Measurements from ENCODE around the gene SMCO2. TPM values are rescaled to one million over a fixed set of nuclear protein-coding genes. Genes with fewer than 3 reads are reported as not detected.

The SMCO2 gene
- total and polyA plus RNA-seq, 2 of the 8 experiments (the other 6 are each of a cell fraction or from before 2014, with no cell fraction given), result 0.24 to 0.80 TPM

DNA sequence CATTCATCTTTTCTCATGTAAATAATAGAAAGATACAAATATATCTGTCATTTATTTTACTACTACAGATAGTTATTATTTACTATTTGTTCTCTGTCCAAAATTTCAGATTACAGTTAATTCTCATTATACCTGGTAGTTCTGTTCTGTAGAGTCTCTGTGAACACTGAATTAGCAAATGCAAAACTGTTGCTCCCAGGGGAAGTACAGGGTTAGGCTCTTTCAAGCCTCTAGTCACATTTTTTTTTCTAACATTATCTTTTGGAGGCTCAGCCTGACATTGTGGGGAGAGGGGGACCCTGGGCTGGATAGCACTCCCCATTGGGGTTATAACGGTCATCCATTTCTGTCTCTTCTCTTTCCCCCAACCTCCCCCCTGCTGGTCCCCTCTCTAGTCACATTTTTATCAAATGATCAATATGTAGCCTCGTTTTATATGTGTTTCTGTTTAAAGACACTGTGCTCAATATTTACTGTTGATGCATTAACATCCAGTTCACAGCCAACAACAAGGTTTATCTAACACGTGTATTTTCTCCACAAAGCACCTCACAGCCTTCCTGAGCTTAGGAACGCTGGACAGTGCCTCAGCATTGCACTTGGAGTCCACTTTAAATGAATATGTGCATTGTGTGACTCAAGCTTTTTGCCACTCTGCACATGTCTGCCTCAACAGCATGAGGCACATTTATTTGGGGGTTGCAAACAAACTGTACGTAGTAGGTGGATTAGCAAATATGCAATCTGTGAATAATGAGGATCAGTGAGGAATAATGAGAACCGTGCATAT, 4.7 kb downstream of the SMCO2 start:
- H2AK5ac ChIP-seq (ENCODE audit: low read depth, low read length), result no peak overlapping the region
- H3K79me2 ChIP-seq (ENCODE audit: control insufficient read depth in 1 of 2, insufficient read depth in 2 of 2, low read length in 2 of 2), result no peaks in the 10 kb centered on the region
- H2BK15ac ChIP-seq (ENCODE audit: low read length), result no peak overlapping the region
- no peak overlapping the region for H4K91ac ChIP-seq (replicated peaks; ENCODE audit: insufficient read length, low read length)
- H2BK12ac ChIP-seq (ENCODE audit: low read depth, low read length), result no peak overlapping the region
- DNase-seq (ENCODE audit: low read depth in 1 of 2, low spot score in 2 of 2), result no peak
- H4K20me1 ChIP-seq (replicated peaks in 1 of 2; ENCODE audit: control insufficient read depth in 1 of 2, insufficient read depth in 2 of 2, low read length in 2 of 2), result no peaks in the 10 kb centered on the region
- H3K27ac ChIP-seq (ENCODE audit: low read depth, low read length), result no peak overlapping the region
- no peak for FAIRE-seq
- no peak overlapping the region for H3K4me2 ChIP-seq (ENCODE audit: insufficient read depth in 1 of 2, low read depth in 2 of 2, low read length in 2 of 2)
- no peak overlapping the region for H3K18ac ChIP-seq (ENCODE audit: extremely low read depth, low read length)
- H2BK20ac ChIP-seq (ENCODE audit: low read length), result no peak overlapping the region
- H3K56ac ChIP-seq (replicated peaks; ENCODE audit: insufficient read length, low read depth, low read length), result no peak overlapping the region
- H3K79me1 ChIP-seq (ENCODE audit: low read depth, low read length), result no peaks in the 10 kb centered on the region
- H3K14ac ChIP-seq (ENCODE audit: insufficient read length), result no peak overlapping the region
- CTCF ChIA-PET (ENCODE audit: partially characterized antibody), result interaction anchor here (1.2 to 1.4 kb wide), 2 partner anchors 67 to 575 kb away, joined by 3 read pairs; no protein-coding TSS in a partner anchor
- no peaks in the 10 kb centered on the region for H3K4me1 ChIP-seq (replicated peaks in 1 of 4; ENCODE audit: control insufficient read depth in 3 of 4, insufficient read depth in 4 of 4, low read length in 3 of 4)
- no peak overlapping the region for H3K23ac ChIP-seq (ENCODE audit: insufficient read length)
- no peak overlapping the region for H2BK5ac ChIP-seq (ENCODE audit: low read depth, low read length)
- no peak overlapping the region for H4K5ac ChIP-seq (ENCODE audit: insufficient read length, low read depth, low read length)
- no peaks in the 10 kb centered on the region for H3K36me3 ChIP-seq (ENCODE audit: control insufficient read depth in 2 of 4, insufficient read depth in 4 of 4, low read length in 3 of 4)
- H3K9ac ChIP-seq (replicated peaks in 1 of 4; ENCODE audit: extremely low read depth in 1 of 4, low read depth in 3 of 4, low read length in 3 of 4), result no peak overlapping the region; a peak in 1 of 7 replicates
- H2BK120ac ChIP-seq (replicated peaks; ENCODE audit: low read depth, low read length), result no peak overlapping the region
- no peaks in the 10 kb centered on the region for H3K9me3 ChIP-seq (ENCODE audit: insufficient read depth in 2 of 2, low read depth in 1 of 2, low read length in 1 of 2)
- no peaks in the 10 kb centered on the region for H3K27me3 ChIP-seq (replicated peaks in 1 of 4; ENCODE audit: control insufficient read depth in 3 of 4, extremely low read depth in 1 of 4, insufficient read depth in 3 of 4, low read length in 3 of 4)
- H3K4ac ChIP-seq (replicated peaks; ENCODE audit: insufficient read length, low read depth, low read length), result no peak overlapping the region
- H4K8ac ChIP-seq (ENCODE audit: extremely low read depth, insufficient read depth, low read length), result no peak overlapping the region
- no peak overlapping the region for H3K4me3 ChIP-seq (ENCODE audit: extremely low read depth in 1 of 4, insufficient read depth in 2 of 4, low read depth in 3 of 4, low read length in 4 of 4)
- H3K23me2 ChIP-seq (ENCODE audit: low read depth, low read length), result no peaks in the 10 kb centered on the region
- WGBS, 2 experiments (ENCODE audit: extremely low coverage in 1 of 2, insufficient coverage in 1 of 2, insufficient read length in 1 of 2, insufficient replicate concordance in 2 of 2, low coverage in 1 of 2, low lambda C conversion rate in 2 of 2, missing lambda C conversion rate in 1 of 2), result 78% methylated on average over 6 of the region's 6 CpGs; no CpG with 5 or more reads in 1 of the 2 experiments
- POLR2A ChIA-PET (ENCODE audit: partially characterized antibody), result interaction anchor here (0.7 kb wide), 1 partner anchor 52 kb away, joined by 3 read pairs; no protein-coding TSS in a partner anchor
- H2AFZ ChIP-seq (ENCODE audit: low read length), result no peak overlapping the region
- TF ChIP-seq YY1 (IDR thresholded peaks at IDR 0.05; ENCODE audit: low read depth, low read length) (no peak), GABPA (IDR thresholded peaks at IDR 0.05; ENCODE audit: borderline replicate concordance, insufficient read depth, low read length) (no peak), JUND (IDR thresholded peaks at IDR 0.05; ENCODE audit: low read length) (no peak), BRCA1 (IDR thresholded peaks at IDR 0.05; ENCODE audit: low read depth, low read length) (no peak), HDAC2 (IDR thresholded peaks at IDR 0.05; ENCODE audit: borderline replicate concordance in 1 of 2, low read depth in 2 of 2, low read length in 2 of 2) (no peak), PHF8 (conservative IDR thresholded peaks at IDR 0.05; ENCODE audit: low read depth, low read length) (no peak), JUN (IDR thresholded peaks at IDR 0.05; ENCODE audit: low read depth, low read length) (no peak), SAP30 (IDR thresholded peaks at IDR 0.05; ENCODE audit: insufficient read depth, insufficient replicate concordance, low read length) (no peak)
- TF ChIP-seq, protein P1, sequence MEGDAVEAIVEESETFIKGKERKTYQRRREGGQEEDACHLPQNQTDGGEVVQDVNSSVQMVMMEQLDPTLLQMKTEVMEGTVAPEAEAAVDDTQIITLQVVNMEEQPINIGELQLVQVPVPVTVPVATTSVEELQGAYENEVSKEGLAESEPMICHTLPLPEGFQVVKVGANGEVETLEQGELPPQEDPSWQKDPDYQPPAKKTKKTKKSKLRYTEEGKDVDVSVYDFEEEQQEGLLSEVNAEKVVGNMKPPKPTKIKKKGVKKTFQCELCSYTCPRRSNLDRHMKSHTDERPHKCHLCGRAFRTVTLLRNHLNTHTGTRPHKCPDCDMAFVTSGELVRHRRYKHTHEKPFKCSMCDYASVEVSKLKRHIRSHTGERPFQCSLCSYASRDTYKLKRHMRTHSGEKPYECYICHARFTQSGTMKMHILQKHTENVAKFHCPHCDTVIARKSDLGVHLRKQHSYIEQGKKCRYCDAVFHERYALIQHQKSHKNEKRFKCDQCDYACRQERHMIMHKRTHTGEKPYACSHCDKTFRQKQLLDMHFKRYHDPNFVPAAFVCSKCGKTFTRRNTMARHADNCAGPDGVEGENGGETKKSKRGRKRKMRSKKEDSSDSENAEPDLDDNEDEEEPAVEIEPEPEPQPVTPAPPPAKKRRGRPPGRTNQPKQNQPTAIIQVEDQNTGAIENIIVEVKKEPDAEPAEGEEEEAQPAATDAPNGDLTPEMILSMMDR (IDR thresholded peaks at IDR 0.05; ENCODE audit: control extremely low read depth in 1 of 3, insufficient read depth in 1 of 3, low read depth in 1 of 3, low read length in 3 of 3), result no peak

Measured in H1 (cell line).